ENCODE results near the gene PTGER3.

DNA sequence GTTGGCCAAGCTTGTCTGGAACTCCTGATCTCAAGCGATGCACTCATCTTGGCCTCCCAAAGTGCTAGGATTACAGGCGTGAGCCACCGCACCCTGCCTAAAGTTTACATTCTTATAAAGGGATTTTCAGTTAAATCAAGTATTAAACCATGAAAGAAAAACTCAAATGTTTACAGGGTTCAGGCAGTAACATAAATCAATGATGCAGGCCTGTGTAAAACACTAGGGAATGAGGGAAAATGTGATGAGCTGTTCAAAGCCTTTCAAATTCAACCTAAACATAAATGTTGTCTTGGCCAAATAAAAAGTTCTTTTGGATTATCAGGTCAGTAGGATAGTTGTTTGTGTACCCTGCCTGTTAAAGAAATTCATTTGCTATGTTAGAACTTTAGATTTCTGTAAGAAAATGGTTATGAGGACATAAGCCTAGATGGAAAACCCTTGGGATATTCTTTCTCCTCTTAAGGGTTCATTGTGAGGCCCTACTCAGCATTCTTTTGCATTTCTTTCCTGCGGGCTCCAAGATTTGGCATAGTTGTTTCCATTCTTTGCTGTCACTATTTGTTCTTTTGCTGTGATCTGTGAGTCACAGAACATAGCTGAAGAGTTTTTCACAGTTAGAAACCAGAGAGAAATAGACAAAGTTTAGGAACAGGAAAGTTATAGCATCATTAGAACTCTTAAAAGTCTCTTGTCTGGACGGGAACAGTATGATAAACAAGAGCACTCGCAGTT, 42.1 kb upstream of the PTGER3 start:
- TF ChIP-seq, protein P1, sequence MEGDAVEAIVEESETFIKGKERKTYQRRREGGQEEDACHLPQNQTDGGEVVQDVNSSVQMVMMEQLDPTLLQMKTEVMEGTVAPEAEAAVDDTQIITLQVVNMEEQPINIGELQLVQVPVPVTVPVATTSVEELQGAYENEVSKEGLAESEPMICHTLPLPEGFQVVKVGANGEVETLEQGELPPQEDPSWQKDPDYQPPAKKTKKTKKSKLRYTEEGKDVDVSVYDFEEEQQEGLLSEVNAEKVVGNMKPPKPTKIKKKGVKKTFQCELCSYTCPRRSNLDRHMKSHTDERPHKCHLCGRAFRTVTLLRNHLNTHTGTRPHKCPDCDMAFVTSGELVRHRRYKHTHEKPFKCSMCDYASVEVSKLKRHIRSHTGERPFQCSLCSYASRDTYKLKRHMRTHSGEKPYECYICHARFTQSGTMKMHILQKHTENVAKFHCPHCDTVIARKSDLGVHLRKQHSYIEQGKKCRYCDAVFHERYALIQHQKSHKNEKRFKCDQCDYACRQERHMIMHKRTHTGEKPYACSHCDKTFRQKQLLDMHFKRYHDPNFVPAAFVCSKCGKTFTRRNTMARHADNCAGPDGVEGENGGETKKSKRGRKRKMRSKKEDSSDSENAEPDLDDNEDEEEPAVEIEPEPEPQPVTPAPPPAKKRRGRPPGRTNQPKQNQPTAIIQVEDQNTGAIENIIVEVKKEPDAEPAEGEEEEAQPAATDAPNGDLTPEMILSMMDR (conservative IDR thresholded peaks at IDR 0.05; ENCODE audit: low read depth in 2 of 2), result no peak
- TF ChIP-seq POLR2AphosphoS5 (IDR thresholded peaks at IDR 0.05; ENCODE audit: low read depth) (no peak), EZH2 (IDR thresholded peaks at IDR 0.05; ENCODE audit: low read depth, unreplicated experiment) (no peak), EZH2phosphoT487 (IDR thresholded peaks at IDR 0.05; ENCODE audit: unreplicated experiment) (no peak), ZNF114 (CRISPR knock-in tag; IDR thresholded peaks at IDR 0.05) (no peak), ZNF331 (CRISPR knock-in tag; IDR thresholded peaks at IDR 0.05; ENCODE audit: low read depth) (no peak), CREB1 (CRISPR knock-in tag; IDR thresholded peaks at IDR 0.05; ENCODE audit: low read depth) (no peak), JUNB (IDR thresholded peaks at IDR 0.05; ENCODE audit: unreplicated experiment) (no peak), STAT1 (IDR thresholded peaks at IDR 0.05; ENCODE audit: unreplicated experiment) (no peak)
- TF ChIP-seq, protein P2, sequence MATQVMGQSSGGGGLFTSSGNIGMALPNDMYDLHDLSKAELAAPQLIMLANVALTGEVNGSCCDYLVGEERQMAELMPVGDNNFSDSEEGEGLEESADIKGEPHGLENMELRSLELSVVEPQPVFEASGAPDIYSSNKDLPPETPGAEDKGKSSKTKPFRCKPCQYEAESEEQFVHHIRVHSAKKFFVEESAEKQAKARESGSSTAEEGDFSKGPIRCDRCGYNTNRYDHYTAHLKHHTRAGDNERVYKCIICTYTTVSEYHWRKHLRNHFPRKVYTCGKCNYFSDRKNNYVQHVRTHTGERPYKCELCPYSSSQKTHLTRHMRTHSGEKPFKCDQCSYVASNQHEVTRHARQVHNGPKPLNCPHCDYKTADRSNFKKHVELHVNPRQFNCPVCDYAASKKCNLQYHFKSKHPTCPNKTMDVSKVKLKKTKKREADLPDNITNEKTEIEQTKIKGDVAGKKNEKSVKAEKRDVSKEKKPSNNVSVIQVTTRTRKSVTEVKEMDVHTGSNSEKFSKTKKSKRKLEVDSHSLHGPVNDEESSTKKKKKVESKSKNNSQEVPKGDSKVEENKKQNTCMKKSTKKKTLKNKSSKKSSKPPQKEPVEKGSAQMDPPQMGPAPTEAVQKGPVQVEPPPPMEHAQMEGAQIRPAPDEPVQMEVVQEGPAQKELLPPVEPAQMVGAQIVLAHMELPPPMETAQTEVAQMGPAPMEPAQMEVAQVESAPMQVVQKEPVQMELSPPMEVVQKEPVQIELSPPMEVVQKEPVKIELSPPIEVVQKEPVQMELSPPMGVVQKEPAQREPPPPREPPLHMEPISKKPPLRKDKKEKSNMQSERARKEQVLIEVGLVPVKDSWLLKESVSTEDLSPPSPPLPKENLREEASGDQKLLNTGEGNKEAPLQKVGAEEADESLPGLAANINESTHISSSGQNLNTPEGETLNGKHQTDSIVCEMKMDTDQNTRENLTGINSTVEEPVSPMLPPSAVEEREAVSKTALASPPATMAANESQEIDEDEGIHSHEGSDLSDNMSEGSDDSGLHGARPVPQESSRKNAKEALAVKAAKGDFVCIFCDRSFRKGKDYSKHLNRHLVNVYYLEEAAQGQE (IDR thresholded peaks at IDR 0.05; ENCODE audit: unreplicated experiment), result no peak
- TF ChIP-seq, protein P3, sequence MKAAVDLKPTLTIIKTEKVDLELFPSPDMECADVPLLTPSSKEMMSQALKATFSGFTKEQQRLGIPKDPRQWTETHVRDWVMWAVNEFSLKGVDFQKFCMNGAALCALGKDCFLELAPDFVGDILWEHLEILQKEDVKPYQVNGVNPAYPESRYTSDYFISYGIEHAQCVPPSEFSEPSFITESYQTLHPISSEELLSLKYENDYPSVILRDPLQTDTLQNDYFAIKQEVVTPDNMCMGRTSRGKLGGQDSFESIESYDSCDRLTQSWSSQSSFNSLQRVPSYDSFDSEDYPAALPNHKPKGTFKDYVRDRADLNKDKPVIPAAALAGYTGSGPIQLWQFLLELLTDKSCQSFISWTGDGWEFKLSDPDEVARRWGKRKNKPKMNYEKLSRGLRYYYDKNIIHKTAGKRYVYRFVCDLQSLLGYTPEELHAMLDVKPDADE (IDR thresholded peaks at IDR 0.05), result no peak

All from GM23338 (cell line).